PC-9 (cell line): ENCODE measurements around the gene SYNE1. TPM values are rescaled to one million over a fixed set of nuclear protein-coding genes. Genes with fewer than 3 reads are reported as not detected.
A peak's percentile ranks its signal among the peaks of the same experiment; 100 is the strongest.

Experiments used
- BruUV-seq: library from RNA; stranded (reverse); fragments of 400-500 nt; replicated peaks from 2 replicates; lab custom pipeline; 2021; lab: Mats Ljungman, UMichigan
- CTCF ChIA-PET: fragments of 300-600 bp; sonication (Branson Sonifier 250); formaldehyde crosslinking; loops from one replicate; lab custom pipeline; 2022; ENCODE audit warnings: antibody characterized with exemption; lab: Charles Lee
- POLR2A ChIA-PET: fragments of 300-600 bp; sonication (Branson Sonifier 250); formaldehyde crosslinking; loops from one replicate; lab custom pipeline; 2022; ENCODE audit warnings: antibody characterized with exemption; ENCODE audit not compliant: unreplicated experiment; lab: Charles Lee
- DNase-seq, 2 experiments: peaks; one replicate each; pipeline versions ENCODE4 v3.0.0 to v3.0.0-alpha.2; 2015 to 2022; ENCODE audit warnings: mixed read lengths in 1 of 2
- H2AFZ ChIP-seq: fragments of 200-600 bp; sonication (generic); 2 replicates; pipeline ENCODE4 v1.8.1; 2017; ENCODE audit warnings: antibody characterized with exemption
- H3F3A ChIP-seq: fragments of 200-600 bp; sonication (generic); 2 replicates; pipeline ENCODE4 v1.8.1; 2017; ENCODE audit warnings: antibody characterized with exemption, mild to moderate bottlenecking, low read depth; ENCODE audit not compliant: insufficient read depth
- H3K27ac ChIP-seq: fragments of 200-600 bp; sonication (generic); 2 replicates; pipeline ENCODE4 v1.6.1; 2016; ENCODE audit warnings: mixed run types
- H3K27me3 ChIP-seq: fragments of 200-600 bp; sonication (generic); 2 replicates; pipeline ENCODE4 v1.6.1; 2016; ENCODE audit warnings: low read depth, mixed run types; ENCODE audit not compliant: insufficient read depth
- H3K36me3 ChIP-seq: fragments of 200-600 bp; sonication (generic); 2 replicates; pipeline ENCODE4 v1.6.1; 2016; ENCODE audit warnings: low read depth, mixed run types
- H3K4me1 ChIP-seq: fragments of 200-600 bp; sonication (generic); replicated peaks from 2 replicates; pipeline ENCODE4 v1.6.1; 2016; ENCODE audit warnings: mixed run types; ENCODE audit not compliant: insufficient read depth
- H3K4me2 ChIP-seq: fragments of 200-600 bp; sonication (generic); 2 replicates; pipeline ENCODE4 v1.6.1; 2017; ENCODE audit warnings: mixed run types
- H3K4me3 ChIP-seq: fragments of 200-600 bp; sonication (generic); 2 replicates; pipeline ENCODE4 v1.6.1; 2016; ENCODE audit warnings: mixed run types
- H3K79me2 ChIP-seq: fragments of 200-600 bp; sonication (generic); 2 replicates; pipeline ENCODE4 v1.6.1; 2017; ENCODE audit warnings: low read depth, mixed run types
- H3K9me2 ChIP-seq: fragments of 200-600 bp; sonication (generic); 2 replicates; pipeline ENCODE4 v1.8.1; 2017; ENCODE audit warnings: mild to moderate bottlenecking; ENCODE audit not compliant: insufficient read depth
- H3K9me3 ChIP-seq: fragments of 200-600 bp; sonication (generic); 2 replicates; pipeline ENCODE4 v1.8.1; 2016; ENCODE audit warnings: low read depth; ENCODE audit not compliant: insufficient read depth
- H4K20me1 ChIP-seq: fragments of 200-600 bp; sonication (generic); 2 replicates; pipeline ENCODE4 v1.8.1; 2017; ENCODE audit not compliant: insufficient read depth
- EZH2 ChIP-seq: fragments of 200-600 bp; sonication (generic); IDR thresholded peaks from 2 replicates; pipeline ENCODE4 v1.8.0; 2017; ENCODE audit warnings: antibody characterized with exemption, low read depth
- intact Hi-C: fragments of 100-400 bp; cut with micrococcal nuclease; formaldehyde crosslinking; loops from one replicate; pipeline ENCODE4 v1.10.0; 2022; ENCODE audit not compliant: unreplicated experiment
- total RNA-seq: library from RNA; stranded (reverse); gene quantifications from 2 replicates; pipeline ENCODE4 v1.2.3, GENCODE V29; 2021
- TF ChIP-seq, protein P1 (sequence below): fragments of 200-600 bp; sonication (generic); conservative IDR thresholded peaks from 2 replicates; pipeline ENCODE4 v1.6.1; 2017; ENCODE audit warnings: mixed run types, antibody characterized with exemption, mild to moderate bottlenecking, moderate library complexity

SYNE1 gene
- total RNA-seq, 1 experiment from 2014 or later = 13.4 TPM

DNA sequence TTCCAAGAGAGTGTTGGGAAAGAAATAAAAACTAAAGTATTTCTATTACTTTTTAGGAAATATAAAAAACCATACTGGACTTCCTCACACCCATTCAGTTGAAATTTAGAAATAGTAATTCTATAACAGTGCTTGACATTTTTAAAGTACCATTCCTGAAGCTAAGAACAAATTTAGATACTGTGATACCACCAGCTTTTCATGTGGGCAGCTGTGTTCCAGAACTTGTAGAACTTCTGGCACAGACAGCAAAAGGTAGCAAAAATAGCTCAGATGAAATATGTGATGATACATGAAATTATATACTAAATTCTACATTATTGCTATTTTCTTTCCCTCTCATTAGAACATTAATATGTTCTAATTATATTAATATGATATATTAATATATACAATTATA is 346.5 kb downstream of the SYNE1 start:
- no peaks in the 10 kb centered on the region for H3K27me3 ChIP-seq
- H3K4me3 ChIP-seq = no peak overlapping the region
- no peaks in the 10 kb centered on the region for H3K9me3 ChIP-seq
- TF ChIP-seq EZH2 = no peak
- TF ChIP-seq, protein P1, sequence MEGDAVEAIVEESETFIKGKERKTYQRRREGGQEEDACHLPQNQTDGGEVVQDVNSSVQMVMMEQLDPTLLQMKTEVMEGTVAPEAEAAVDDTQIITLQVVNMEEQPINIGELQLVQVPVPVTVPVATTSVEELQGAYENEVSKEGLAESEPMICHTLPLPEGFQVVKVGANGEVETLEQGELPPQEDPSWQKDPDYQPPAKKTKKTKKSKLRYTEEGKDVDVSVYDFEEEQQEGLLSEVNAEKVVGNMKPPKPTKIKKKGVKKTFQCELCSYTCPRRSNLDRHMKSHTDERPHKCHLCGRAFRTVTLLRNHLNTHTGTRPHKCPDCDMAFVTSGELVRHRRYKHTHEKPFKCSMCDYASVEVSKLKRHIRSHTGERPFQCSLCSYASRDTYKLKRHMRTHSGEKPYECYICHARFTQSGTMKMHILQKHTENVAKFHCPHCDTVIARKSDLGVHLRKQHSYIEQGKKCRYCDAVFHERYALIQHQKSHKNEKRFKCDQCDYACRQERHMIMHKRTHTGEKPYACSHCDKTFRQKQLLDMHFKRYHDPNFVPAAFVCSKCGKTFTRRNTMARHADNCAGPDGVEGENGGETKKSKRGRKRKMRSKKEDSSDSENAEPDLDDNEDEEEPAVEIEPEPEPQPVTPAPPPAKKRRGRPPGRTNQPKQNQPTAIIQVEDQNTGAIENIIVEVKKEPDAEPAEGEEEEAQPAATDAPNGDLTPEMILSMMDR = no peak
- no peak for DNase-seq
- no peaks in the 10 kb centered on the region for H3K4me1 ChIP-seq
- intact Hi-C loops = no loop called here
- no peaks in the 10 kb centered on the region for H4K20me1 ChIP-seq
- H3K4me2 ChIP-seq = no peak overlapping the region
- H3K9me2 ChIP-seq = no peaks in the 10 kb centered on the region
- no peaks in the 10 kb centered on the region for H3K79me2 ChIP-seq
- no peak overlapping the region for H3K27ac ChIP-seq
- ChIA-PET POLR2A (no interaction called here), CTCF (interaction anchor here (0.7 kb wide), 1 partner anchor 62 kb away, joined by 3 read pairs; no protein-coding TSS in a partner anchor)
- no TSS peak for BruUV-seq
- H3K36me3 ChIP-seq = no peaks in the 10 kb centered on the region
- no peak overlapping the region for H2AFZ ChIP-seq
- no peaks in the 10 kb centered on the region for H3F3A ChIP-seq

DNA sequence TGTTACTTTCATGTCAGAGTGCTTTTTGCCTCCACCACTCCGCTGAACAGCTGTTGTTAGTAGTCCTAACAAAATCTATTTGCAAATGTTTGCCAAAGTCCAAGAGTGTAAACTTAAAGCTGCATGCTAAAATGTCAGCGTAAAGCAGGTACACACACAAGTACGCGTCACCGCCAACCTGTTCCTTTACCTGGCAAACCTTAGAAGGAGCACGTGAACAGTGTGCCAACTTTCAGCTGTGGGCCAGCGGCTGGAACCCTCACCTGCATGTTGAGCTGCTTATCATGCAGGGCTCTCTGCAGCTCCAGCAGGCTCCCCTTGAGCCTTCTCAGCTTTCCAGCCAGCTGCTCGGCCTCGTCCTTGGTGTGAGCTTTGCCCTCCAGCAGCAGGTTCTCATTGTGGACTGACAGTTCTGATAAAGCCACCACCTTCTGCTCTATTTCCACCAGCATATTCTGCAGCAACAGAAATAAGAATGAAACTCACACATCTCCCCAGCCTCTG is 359.3 kb downstream of the SYNE1 start:
- Histone ChIP-seq H3K36me3 (no peaks in the 10 kb centered on the region), H3K79me2 (no peaks in the 10 kb centered on the region), H4K20me1 (no peaks in the 10 kb centered on the region), H3K9me2 (no peaks in the 10 kb centered on the region), H3K27me3 (no peaks in the 10 kb centered on the region), H3K4me1 (peaks cover 19% of the 10 kb centered on the region), H3F3A (no peaks in the 10 kb centered on the region; the same call in 1 of the 2 replicates), H3K4me2 (no peak overlapping the region), H3K4me3 (no peak overlapping the region), H3K9me3 (no peaks in the 10 kb centered on the region), H3K27ac (no peak overlapping the region), H2AFZ (no peak overlapping the region)
- intact Hi-C loops = loop anchor here (10.0 kb wide), 1 partner anchor 667 kb away; no protein-coding TSS in a partner anchor
- no peak for TF ChIP-seq EZH2
- TF ChIP-seq, protein P1 = no peak
- ChIA-PET POLR2A (interaction anchor here (0.6 to 0.7 kb wide), 2 partner anchors 255 to 1508 kb away, joined by 3 to 5 read pairs; no protein-coding TSS in a partner anchor), CTCF (no interaction called here)
- no peak for DNase-seq
- BruUV-seq = no TSS peak

DNA sequence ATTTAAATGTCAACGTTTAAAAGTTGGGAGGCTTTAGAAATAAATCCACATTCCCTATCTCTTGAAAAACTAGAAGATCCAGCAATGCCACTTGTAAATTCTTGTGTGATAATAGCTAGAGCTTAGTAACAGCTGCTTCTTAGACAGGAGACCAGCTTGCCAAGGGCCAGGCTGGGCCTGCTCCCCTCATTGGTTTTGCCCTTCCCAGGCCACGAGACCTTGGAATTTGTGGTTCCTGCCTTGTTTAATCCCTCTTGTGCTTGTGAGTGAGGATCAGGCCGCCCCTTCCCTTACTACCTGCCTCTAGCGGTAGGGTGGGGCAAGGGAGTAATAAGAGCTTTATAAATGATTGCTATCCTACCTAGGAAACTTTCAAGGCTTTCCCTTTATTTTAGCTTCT is 363.5 kb downstream of the SYNE1 start:
- Histone ChIP-seq H3K27me3 (no peaks in the 10 kb centered on the region), H3K4me1 (peaks cover 41% of the 10 kb centered on the region), H3K4me2 (no peak overlapping the region), H3K27ac (no peak overlapping the region), H3F3A (no peaks in the 10 kb centered on the region; the same call in none of the 2 replicates), H3K4me3 (no peak overlapping the region), H3K9me2 (no peaks in the 10 kb centered on the region), H4K20me1 (no peaks in the 10 kb centered on the region), H3K79me2 (no peaks in the 10 kb centered on the region), H3K9me3 (no peaks in the 10 kb centered on the region), H2AFZ (0 out of 2 replicates have a peak overlapping the region, but pooled peaks have one; percentile 43), H3K36me3 (no peaks in the 10 kb centered on the region)
- CTCF ChIA-PET = no interaction called here
- no peak for TF ChIP-seq EZH2
- TF ChIP-seq, protein P1 = no peak
- POLR2A ChIA-PET = interaction anchor here (0.6 kb wide), 1 partner anchor 874 kb away, joined by 7 read pairs; no protein-coding TSS in a partner anchor
- no TSS peak for BruUV-seq
- intact Hi-C loops = loop anchor here (2.0 to 10.0 kb wide), 3 partner anchors 373 to 821 kb away; partner anchors contain the start of gene RMND1
- peak; percentile 58 to 64 for DNase-seq
